GM18909 (cell line): ENCODE measurements around the gene TMEM147.
"Not testable (repeated sequence)": the region's sequence is repeated elsewhere in the genome, so short reads cannot be mapped to it uniquely, and the experiment has no call there.

Source experiments
- ATAC-seq: cut with Tn5 transposase; IDR thresholded peaks from one replicate; pipeline ENCODE4 v1.9.1; 2021; ENCODE audit warnings: mild to moderate bottlenecking; ENCODE audit not compliant: unreplicated experiment, poor library complexity

TMEM147 gene

DNA sequence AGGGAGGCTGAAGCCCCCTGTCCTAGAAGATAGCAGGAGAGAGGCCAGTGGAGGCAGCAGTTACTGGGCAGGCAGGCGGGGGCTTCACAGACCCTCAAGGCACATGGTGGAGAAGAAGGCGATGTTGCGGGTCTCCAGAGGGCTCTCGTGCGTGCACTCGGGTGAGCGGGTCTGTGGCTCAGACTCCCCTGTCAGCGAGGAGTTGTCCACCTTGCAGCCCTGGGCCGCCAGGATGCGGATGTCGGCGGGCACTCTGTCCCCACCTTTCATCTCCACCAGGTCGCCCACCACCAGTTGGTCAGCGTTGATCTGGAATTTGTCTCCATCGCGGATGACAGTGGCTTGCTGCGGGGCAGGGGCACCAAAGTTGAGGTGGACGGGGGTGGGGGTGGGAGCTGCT is 14.8 kb downstream of the TMEM147 start:
- no peak for ATAC-seq

DNA sequence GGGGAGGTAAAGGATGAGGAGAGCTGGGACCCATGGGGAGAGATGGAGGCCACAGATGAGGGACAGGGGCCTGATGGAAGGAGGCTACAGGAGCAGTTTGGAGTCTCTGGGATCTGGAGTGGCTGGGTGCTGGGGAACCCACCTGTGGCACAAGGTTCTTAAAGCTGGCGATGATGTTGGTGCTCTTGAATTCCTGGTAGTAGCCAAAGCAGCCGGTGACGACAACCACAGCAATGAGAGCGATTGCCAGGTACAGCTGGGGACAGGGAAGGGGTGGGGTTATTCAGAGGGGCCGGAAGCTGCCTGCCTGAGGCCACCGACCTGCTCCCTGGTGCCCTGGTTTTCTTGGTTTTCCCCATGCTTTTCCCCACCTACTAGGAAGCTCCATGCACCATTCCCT is 15.3 kb downstream of the TMEM147 start:
- no peak for ATAC-seq

DNA sequence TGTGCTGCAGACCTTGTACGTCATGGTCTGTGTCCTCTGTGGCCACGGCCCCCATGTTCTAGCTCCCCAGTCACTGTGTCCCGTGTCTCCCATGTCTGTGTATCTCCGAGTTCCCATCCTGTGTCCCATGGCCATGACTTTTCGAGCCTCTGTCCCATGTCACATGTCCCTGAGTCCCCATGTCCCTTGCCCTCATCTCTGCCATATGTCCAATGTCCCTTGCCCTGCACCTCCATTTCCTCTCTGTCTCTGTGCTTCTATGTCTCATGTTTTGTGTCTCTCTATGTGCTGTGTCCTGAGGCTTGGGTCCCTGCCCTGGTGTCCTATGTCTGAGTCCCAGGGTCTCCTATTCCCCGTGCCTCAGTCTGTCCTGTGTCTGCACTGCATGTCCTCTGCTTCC is 16.0 kb downstream of the TMEM147 start:
- no peak for ATAC-seq

DNA sequence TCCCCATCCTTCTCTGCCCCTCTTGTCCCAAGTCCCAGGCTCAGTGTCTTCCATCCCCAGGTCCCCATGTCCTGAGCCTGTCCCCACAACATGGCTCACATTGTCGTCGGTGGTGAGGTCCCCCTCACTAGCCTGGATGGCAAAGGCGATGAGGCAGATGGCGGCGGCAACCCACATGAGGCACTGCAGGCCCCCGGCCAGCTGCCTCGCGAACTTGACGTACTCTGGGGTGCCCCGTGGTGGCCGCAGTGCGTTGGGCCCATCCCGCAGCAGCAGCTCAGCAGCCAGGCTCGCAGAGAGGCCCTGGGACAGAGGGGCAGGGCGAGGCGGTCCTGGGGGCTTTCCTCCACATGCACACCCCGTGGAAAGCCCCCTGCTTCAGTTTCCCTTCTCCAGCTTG is 16.9 kb downstream of the TMEM147 start:
- no peak for ATAC-seq

DNA sequence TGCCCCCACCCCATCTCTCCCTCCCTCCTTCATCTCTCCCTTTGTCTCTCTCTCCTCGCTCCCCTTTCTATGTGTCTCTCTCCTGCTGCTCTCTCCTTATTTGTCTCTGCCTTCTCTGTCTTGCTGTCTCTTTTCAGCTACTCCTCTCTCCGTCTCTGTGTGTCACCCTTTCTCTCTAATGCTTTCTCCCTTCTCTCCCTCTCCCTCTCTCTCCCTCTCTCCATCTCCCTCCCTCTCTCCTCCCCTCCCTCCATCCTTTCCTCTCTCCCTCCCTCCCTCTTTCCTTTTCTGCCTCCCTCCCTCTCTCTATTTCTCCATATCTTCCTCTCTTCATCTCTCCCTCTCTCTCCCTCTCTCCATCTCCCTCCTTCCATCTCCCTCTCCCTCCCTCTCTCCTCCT is 17.4 kb downstream of the TMEM147 start:
- ATAC-seq = no peak

DNA sequence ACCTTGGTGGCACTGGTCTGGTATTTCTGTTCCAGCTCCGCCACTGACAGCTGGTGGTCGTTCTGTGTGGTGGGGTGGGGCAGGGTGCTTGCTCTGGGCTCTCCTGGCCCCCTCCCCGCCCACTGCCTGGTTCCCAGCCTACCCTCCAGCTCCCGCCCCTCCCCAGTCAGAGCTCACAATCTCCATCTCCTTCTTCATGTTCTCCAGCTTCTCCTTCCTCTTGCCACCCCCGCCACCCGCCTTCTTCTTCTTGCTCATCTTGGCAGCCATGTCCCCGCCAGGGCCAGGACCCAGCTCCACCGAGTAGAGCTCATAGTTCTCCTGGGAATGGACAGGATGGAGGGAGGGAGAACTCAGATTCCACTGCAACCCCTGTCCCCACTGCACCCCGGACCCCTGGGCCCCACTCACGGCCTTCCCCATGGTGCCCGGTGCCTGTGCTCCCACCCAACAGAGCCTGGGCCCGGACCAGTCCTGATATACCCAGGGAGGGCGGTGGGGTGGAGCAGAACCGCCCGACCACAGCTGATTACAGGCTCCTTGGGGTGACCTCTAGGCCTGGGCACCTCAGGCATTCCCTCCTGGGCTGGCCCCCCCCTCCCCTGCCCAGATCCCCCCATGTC is 17.9 kb downstream of the TMEM147 start, which contains the start of gene ATP4A:
Gene ATP4A, minus strand, starts transcription at position 452 of the 623 bp plus-strand sequence. Its CDS starts 29 bp downstream, at position 423.
- ATAC-seq = no peak

DNA sequence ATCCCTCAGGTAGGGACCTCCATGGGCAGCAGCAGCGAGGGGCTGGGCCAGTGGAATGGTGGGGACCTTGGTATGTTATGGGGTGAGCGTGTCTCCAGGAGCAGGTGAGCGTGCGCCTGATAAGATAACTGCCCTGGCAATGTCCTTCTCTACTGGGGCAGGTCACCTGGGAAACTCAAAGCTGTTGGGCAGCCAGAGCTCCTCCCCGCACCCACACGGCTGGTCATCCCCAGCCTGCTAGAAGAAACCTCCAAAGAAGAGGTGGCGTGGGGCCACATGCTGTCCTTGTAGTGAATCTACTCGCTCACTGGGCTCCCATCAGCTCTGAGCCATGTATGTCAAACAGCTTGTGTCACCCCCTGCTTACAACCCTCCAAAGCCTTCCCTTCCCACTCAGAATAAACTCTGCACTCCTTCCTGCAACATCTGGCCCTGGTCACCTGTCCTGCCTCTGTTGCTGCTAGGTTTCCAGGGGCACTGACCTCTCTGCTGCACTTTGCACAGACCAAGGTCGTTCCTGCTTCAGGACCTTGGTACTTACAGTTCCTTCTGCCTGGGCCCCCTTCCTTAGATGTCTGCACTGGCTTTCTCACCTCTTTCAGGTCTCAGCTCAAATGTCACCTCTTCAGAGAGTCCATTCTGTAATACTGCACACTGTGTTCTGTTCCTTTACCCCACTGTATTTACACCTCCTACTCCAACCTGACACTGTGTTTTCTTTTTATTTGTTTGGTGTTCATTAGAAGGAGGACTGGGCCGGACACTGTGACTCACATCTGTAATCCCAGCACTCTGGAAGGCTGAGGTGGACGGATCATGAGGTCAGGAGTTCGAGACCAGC is 19.8 kb downstream of the TMEM147 start:
- ATAC-seq = no peak

DNA sequence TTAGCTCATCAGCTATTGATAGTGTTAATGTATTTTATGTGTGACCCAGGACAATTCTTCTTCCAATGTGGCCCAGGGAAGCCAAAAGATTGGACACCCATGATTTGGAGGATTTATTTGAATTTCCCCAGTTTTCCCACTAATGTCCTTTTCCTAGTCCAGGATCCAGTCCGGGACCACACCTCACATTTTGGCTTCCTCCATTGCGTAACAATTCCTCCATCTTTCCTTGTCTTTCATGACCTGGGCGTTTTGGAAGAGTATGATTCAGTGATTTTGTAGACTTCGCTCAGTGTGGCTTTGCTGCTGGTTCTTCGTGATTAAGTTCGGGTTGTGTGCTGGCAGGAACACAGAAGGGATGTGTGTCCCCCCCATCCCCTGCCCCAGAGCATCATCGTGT is 21.3 kb downstream of the TMEM147 start:
- ATAC-seq = no peak

DNA sequence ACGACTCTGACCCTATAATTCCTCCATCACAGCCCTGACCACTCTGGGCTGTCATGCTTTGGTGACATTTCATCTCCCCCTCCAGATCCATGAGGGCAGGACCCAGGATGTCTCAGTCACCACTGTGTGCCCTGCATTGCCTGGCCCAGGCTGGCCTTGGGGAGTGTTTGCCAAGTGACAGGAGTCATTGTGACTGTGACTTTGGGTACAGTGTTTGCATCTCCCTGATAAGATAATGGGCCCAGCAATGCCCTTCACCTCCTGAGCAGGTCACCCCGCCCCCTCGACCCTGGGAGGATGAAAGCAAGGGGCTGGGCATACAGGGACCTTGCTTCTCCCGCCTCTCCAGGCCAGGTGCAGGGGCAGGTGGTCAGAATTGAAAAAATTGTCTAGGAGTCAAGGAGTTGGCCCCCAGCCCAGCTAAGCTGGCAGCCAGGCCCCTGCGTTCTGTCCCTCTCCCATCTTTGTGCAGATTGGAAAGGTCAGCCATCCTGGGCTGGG is 23.9 kb downstream of the TMEM147 start:
- no peak for ATAC-seq

DNA sequence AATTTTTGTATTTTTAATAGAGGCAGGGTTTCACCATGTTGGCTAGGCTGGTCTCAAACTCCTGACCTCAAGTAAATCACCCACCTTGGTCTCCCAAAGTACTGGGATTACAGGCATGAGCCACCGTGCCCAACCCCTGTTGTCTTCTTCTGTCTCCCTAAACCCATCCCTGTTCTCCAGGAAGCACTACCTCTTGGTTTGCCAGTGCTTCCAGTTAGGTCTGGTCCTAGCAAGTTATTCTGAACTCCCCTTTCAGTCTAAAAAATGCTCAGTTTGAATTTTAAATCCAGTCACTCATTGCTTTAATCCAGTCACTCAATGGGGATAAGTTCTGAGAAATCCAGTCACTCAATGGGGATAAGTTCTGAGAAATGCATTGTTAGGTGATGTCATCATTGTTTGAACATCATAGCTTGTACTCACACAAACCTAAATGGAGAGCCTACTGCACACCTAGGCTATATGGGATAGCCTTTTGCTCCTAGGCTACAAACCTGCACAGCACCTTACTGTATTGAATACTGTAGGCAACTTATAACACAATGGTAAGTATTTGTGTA is 26.1 kb downstream of the TMEM147 start:
- ATAC-seq = no peak

DNA sequence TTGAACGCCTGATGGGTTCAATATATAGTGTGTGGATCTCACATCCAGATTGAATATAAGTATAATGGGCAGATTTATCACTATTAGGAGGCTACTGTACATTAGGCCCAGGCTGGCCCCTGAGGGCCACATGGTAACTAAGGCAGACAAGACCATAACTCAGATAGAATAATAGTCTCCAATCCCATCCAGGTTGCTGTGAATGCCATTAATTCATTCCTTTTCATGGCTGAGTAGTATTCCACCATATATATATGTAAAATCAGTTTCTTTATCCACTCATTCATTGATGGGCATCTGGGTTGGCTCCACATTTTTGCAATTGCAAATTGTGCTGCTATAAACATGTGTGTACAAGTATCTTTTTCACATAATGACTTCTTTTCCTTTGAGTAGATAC is 32.5 kb downstream of the TMEM147 start:
- no peak for ATAC-seq

DNA sequence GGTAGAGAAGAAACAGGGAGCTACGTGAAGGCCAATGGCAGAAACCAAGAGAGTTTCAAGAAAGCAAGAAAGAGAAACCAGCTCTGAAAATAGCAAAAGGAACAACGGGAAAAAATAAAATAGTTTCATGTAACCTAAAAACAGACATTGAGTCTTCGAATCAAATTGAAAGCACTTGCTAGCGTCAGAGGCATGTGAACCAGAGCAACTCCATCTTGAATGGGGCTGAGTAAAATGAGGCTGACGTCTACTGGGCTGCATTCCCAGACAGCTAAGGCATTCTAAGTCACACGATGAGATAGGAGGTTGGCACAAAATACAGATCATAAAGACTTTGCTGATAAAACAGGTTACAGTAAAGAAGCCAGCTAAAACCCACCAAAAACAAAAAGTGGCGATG is 33.3 kb downstream of the TMEM147 start:
- ATAC-seq = no peak

DNA sequence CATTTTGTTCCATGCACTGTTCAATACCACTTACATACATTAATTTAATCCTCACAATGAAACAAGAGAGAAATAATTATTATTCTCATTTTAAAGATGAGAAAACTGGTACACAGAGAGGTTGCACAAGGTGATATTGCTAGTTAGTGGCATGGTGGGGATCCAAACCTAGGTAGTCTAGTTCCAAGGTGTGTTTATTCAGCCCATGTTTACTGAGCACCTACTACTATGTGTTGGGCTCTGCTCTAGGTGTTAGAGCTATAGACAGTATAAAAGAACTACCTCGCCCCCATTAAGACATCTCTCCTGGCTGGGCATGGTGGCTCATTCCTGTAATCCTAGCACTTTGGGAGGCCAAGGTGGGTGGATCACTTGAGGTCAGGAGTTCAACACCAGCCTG is 37.3 kb downstream of the TMEM147 start:
- no peak for ATAC-seq

DNA sequence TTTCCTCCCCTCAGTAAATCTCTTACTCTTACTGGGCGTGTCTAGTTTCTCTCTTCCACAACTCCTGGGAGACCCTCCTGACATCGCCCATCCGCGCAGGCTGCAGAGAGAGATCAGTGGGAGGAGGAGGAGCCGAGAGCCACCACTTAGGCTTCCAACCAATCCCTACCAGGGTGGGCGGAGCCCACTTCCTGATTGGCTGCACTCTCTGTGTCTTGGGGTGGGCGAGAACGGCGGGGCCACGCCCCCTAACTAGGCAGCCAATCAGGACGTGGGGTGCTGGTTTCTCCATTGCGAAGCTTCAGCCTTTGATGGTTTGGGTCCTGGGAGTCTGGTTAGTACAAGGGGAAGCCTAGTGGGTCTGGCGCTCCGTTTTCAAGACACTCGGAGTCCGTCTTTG is 40.4 kb downstream of the TMEM147 start, which contains the start of gene PMIS2:
Gene PMIS2, plus strand, starts transcription at position 326 of the 400 bp plus-strand sequence. CDS start 87 bp downstream, outside the sequence.
- ATAC-seq = no peak

DNA sequence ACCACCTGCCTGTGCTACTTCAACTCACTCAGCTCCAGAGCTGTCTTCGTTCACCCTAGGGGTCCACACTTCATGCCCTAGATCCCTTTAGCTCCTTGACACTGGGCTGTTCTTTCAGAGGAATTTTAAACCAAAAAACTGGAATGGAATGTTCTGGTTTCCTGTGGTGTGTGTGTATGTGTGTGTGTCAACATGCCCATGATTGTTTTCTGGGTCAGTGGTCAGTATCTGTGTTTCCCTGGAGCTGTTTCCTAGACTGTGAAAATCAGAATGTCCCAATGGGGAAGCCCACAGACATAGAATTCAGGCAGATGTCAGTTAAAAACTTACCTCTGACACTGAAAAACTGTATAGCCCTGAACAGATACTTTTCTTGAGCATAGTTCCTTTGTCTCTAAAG is 41.9 kb downstream of the TMEM147 start:
- ATAC-seq = no peak

DNA sequence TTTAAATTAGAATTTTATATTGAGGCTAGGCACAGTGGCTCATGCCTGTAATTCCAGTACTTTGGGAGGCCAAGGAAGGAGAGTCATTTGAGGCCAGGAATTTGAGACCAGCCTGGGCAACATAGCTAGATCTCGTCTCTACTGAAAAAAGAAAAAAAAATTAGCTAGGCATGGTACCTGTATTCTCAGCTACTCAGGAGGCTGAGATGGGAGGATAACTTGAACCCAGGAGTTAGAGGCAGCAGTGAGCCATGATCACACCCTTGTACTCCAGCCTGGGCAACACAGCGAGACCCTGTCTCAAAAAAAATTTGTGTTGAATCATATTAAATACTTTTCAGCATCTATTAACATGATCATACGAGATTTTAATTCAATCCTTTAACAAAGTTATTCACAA is 45.4 kb downstream of the TMEM147 start:
- no peak for ATAC-seq

DNA sequence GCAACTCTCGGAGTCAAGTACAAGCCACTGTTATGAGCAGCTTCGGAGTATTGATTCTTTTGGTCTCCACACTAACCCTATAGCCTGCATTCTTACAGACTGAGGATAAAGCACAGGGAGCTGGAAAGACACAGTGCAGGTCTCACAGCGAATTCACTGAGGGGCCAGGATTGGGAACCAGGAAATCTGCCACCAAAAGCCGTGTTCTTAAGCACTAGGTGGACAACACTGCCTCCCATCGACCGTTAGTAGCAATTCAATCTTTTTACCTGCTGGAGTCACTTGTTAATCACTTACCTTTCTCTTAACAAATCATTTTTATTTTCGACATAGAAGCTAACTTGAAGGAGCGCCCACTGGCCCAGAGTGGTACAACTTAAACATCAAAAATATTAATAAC is 46.8 kb downstream of the TMEM147 start:
- no peak for ATAC-seq

DNA sequence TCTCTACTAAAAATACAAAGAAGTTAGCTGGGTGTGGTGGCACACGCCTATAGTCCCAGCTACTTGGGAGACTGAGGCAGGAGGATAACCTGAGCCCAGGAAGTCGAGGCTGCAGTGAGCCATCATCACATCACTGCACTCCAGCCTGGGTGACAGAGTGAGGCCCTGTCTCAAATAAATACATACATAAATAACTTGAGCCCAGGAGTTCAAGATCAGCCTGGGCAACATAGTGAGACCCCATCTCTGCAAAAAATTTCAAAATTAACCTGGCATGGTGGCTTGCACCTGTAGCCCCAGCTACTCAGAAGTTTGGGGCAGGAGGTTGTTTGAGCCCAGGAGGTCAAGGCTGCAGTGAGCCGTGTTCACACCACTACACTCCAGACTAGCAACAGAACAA is 49.6 kb downstream of the TMEM147 start:
- not testable (repeated sequence) for ATAC-seq

DNA sequence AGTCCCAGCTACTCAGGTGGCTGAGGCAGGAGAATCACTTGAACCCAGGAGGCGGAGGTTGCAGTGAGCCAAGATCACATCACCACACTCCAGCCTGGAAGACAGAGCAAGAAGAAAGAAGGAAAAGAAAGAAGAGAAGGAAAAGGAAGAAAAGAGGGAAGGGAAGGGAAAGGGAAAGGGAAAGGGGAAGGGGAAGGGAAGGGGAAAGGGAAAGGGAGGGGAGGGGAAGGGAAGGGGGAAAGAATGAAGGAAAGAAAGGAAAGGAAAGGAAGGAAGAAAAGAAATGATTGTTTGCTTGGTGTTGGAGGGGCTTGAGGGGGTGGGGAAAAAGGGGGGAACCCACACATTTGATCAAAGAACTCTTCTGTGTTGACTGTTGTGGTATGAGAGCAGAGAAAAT is 50.5 kb downstream of the TMEM147 start:
- ATAC-seq = no peak

DNA sequence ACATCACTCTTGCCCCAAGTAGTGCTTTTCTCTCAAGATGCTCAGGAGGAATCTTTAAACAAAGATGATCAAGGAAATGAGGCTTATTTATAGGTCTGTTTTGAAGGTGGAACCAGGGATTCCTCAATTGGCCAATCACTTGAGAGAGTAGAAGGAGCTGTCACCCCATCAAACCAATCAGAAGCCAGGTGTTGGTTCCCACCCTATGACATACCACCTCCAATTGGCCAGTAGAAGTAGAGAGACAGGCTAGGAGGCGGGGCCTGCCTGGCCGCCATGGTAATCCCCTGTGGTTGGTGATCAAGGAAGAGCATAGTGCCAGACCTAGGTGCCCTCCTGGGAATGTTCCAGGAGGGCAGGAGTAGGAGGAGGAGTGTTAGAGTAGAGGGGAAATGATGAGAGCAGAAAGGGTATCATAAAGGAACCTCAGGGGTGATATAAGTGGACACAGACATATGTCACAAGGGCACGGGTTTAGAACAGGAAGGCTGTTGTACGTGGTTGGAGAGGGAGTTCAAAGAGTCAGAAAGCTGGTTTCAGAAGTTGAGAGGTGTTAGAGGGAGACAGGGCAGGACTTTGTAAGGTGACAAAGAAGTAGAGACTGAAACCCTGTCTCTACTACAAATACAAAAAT is 51.1 kb downstream of the TMEM147 start:
- peak; percentile 69 for ATAC-seq
